Measurements from ENCODE around the gene KLF15.
"Not testable (repeated sequence)": the region's sequence is repeated elsewhere in the genome, so short reads cannot be mapped to it uniquely, and the experiment has no call there.

The KLF15 gene

GRCh38 chr3:126338790-126339288, 18.4 kb downstream of the KLF15 start:
- TF ChIP-seq, protein P1, sequence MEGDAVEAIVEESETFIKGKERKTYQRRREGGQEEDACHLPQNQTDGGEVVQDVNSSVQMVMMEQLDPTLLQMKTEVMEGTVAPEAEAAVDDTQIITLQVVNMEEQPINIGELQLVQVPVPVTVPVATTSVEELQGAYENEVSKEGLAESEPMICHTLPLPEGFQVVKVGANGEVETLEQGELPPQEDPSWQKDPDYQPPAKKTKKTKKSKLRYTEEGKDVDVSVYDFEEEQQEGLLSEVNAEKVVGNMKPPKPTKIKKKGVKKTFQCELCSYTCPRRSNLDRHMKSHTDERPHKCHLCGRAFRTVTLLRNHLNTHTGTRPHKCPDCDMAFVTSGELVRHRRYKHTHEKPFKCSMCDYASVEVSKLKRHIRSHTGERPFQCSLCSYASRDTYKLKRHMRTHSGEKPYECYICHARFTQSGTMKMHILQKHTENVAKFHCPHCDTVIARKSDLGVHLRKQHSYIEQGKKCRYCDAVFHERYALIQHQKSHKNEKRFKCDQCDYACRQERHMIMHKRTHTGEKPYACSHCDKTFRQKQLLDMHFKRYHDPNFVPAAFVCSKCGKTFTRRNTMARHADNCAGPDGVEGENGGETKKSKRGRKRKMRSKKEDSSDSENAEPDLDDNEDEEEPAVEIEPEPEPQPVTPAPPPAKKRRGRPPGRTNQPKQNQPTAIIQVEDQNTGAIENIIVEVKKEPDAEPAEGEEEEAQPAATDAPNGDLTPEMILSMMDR (conservative IDR thresholded peaks at IDR 0.05): no peak
- no peak overlapping the region for H3K27ac ChIP-seq

- no peak overlapping the region for H3K27ac ChIP-seq
- TF ChIP-seq, protein P1 (conservative IDR thresholded peaks at IDR 0.05): no peak
These were observed 19.1 kb downstream of the KLF15 start for GRCh38 chr3:126337980-126338651.

- not testable (repeated sequence) for H3K27ac ChIP-seq
These were observed 25.3 kb downstream of the KLF15 start for GRCh38 chr3:126331812-126332336.

DNA sequence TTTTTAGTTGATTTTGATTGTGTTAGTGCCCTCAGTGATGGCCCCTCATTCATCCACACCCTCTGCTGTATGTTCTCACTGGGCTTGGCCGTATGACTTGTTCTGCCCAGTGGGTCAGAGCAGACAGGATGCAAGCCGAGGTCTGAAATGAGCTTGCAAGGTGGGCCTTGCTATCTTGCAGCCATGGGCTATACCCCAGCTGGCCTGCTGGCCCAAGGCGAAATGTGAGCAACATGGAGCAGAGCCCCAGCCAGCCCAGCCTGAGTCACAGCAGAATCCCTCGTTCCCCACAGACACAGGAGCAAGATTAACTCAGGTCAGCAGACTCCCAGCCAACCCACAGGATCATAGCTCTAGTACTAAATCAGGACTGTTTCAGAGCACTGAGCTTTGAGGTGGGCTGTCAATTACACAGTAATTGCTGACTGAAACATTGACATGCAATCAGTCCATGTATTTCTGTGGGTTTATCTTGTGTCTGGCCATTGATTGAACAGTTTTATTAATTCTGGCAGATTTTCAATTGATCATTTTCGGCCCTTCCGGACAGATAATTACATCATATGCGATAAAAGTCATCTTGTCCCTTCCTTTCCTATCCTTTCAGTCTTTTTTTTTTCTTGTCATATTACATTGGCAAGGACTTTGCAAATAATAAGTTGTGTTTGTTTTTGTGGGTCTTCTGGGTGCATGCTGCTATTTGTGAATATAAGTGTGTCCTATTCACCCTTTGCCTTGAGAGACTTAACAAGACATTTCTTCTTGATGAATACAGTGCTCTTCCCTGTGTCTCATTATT, 27.1 kb downstream of the KLF15 start:
- TF ChIP-seq, protein P1 (conservative IDR thresholded peaks at IDR 0.05): no peak
- H3K27ac ChIP-seq: no peak overlapping the region

DNA sequence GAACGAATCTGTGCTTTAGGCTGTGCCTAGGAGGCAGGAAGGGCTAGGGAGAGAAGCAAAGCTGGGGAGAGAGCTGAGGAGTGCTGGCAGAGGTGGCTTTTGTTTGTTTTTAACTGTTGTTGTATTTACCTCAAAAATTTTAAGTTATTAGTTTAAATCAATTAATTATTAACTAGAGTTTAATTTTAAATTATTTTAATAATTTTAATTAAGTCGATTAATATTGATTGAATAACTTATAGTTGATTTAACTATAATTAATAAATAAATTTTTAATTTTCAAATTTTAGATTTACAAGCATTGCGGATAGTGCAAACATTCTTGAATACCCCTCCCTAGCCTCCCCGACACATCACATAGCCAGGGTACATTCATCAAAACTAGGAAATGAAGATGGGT, 30.6 kb downstream of the KLF15 start:
- no peak overlapping the region for H3K27ac ChIP-seq
- TF ChIP-seq, protein P1 (conservative IDR thresholded peaks at IDR 0.05): no peak

DNA sequence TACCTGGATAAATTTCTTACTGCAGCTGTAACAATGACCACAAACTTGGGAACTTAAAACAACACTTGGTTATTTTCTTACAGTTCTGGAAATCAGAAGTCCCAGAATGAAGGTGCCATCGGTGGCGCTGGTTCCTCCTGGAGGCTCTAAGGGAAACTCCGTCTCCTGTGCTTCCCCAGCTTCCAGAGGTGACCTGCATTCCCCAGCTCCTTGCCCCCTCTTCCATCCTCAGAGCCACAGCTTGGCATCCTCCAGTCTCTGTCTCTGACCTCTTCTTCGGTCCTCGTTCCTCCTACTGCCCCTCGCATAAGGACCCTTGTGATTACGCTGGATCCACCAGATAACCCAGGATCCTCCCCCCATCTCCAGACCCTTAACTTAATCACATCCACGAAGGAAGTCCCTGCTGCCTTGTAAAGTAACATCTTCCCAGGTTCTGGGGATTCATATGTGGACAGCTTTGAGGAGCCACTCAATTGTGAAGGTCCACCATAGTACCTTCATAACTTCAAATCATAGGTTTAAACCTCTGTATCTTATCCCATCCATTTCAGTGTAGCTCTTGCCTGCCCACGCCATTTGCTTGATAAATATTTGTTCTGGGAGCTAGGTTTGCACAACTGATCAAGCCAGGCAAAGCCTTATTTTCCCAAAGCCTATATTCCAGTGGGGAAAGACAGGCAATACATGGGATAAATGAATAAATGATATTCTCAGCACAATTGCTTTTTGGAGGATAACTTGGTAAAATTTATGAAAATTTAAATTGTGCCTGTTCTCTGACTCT, 34.8 kb downstream of the KLF15 start:
- TF ChIP-seq, protein P1 (conservative IDR thresholded peaks at IDR 0.05): no peak

DNA sequence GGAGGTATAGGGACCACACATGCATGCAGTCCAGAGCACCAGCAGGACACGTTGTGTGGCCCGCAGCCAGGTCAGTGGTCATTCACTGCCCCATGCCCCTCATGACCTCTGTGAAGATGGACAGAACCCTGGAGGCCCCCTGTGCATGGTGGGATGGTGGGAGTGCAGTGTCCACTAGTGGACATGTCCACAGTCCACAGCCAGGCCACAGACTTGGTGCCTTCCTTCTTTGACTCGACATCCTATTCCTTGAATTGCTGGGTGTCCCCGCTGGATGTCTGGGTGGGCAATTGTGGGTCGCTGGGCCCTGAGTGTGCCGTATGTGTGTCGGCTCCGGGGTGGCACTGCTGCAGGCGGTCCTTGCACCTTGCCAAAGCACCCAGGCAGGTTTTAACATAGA, 35.7 kb downstream of the KLF15 start:
- TF ChIP-seq, protein P1 (conservative IDR thresholded peaks at IDR 0.05): no peak
- no peak overlapping the region for H3K27ac ChIP-seq

More for the DNA sequence above, 34.8 kb downstream of the KLF15 start:
- no peak overlapping the region for H3K27ac ChIP-seq
